ENCODE results near the gene AKR1C8. TPM values are rescaled to one million over a fixed set of nuclear protein-coding genes. Genes with fewer than 3 reads are reported as not detected.
A peak's percentile ranks its signal among the peaks of the same experiment; 100 is the strongest.

The AKR1C8 gene
- total and polyA plus RNA-seq, 2 of the 13 experiments (the other 11 are each of a cell fraction or from before 2014, with no cell fraction given) = 0.12 TPM; not detected in 1

DNA sequence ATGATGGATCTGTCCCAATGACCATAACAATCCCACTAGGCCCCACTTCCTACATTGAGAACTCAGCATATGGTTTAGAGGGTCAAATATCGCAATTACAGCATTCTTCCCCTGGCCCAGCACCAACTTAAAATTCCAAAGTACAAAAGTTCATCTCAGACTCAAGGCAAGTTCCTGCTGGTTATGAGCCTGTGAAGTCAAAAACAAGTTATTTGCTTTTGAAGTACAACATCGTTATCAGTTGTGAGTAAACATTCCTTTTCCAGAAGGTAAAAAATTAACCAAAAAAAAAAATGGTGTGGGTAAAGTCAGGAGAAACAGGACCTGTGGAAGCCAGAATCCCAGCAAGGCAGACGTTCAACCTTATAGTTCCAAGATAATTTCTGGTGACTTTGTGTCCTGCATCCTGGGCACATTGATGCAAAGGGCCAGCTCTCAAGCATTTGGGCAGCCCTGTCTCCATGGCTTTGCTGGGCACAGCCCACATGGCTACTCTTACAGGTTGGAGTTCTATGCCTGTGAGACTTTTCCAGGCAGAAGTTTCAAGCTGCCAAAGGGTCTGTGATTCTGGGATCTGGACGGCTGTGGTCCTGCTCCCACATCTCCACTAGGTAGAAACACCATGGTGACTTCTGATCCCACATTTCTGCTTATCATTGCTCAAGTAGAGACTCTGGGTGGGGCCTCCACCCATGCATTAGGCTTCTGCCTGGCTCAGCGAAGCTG, 37.5 kb downstream of the AKR1C8 start (continued):
- TF ChIP-seq, protein P1, sequence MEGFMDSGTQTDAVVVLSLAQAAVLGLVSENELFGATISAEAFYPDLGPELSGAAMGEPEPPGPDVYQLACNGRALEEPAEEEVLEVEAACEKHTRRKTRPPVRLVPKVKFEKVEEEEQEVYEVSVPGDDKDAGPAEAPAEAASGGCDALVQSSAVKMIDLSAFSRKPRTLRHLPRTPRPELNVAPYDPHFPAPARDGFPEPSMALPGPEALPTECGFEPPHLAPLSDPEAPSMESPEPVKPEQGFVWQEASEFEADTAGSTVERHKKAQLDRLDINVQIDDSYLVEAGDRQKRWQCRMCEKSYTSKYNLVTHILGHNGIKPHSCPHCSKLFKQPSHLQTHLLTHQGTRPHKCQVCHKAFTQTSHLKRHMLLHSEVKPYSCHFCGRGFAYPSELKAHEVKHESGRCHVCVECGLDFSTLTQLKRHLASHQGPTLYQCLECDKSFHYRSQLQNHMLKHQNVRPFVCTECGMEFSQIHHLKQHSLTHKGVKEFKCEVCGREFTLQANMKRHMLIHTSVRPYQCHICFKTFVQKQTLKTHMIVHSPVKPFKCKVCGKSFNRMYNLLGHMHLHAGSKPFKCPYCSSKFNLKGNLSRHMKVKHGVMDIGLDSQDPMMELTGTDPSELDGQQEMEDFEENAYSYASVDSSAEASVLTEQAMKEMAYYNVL (CRISPR knock-in tag; IDR thresholded peaks at IDR 0.05; ENCODE audit: borderline replicate concordance) = peak; percentile 61; the same call in 1 of the 2 replicates
- TF ChIP-seq TSC22D2 (CRISPR knock-in tag; IDR thresholded peaks at IDR 0.05; ENCODE audit: borderline replicate concordance) = 0 out of 2 replicates have a peak, but pooled peaks have one; percentile 3
- TF ChIP-seq SKI (IDR thresholded peaks at IDR 0.05; ENCODE audit: partially characterized antibody) = peak; percentile 68
- TF ChIP-seq U2AF1 (optimal IDR thresholded peaks at IDR 0.05; ENCODE audit: low read depth, low read length) = no peak
- no peak; the same call in 1 of the 2 replicates for TF ChIP-seq ZNF33B (CRISPR knock-in tag; IDR thresholded peaks at IDR 0.05)
- no peak for TF ChIP-seq SMYD3 (CRISPR knock-in tag; IDR thresholded peaks at IDR 0.05)
- TF ChIP-seq, protein P2, sequence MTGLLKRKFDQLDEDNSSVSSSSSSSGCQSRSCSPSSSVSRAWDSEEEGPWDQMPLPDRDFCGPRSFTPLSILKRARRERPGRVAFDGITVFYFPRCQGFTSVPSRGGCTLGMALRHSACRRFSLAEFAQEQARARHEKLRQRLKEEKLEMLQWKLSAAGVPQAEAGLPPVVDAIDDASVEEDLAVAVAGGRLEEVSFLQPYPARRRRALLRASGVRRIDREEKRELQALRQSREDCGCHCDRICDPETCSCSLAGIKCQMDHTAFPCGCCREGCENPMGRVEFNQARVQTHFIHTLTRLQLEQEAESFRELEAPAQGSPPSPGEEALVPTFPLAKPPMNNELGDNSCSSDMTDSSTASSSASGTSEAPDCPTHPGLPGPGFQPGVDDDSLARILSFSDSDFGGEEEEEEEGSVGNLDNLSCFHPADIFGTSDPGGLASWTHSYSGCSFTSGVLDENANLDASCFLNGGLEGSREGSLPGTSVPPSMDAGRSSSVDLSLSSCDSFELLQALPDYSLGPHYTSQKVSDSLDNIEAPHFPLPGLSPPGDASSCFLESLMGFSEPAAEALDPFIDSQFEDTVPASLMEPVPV (CRISPR knock-in tag; IDR thresholded peaks at IDR 0.05) = no peak
- TF ChIP-seq, protein P3, sequence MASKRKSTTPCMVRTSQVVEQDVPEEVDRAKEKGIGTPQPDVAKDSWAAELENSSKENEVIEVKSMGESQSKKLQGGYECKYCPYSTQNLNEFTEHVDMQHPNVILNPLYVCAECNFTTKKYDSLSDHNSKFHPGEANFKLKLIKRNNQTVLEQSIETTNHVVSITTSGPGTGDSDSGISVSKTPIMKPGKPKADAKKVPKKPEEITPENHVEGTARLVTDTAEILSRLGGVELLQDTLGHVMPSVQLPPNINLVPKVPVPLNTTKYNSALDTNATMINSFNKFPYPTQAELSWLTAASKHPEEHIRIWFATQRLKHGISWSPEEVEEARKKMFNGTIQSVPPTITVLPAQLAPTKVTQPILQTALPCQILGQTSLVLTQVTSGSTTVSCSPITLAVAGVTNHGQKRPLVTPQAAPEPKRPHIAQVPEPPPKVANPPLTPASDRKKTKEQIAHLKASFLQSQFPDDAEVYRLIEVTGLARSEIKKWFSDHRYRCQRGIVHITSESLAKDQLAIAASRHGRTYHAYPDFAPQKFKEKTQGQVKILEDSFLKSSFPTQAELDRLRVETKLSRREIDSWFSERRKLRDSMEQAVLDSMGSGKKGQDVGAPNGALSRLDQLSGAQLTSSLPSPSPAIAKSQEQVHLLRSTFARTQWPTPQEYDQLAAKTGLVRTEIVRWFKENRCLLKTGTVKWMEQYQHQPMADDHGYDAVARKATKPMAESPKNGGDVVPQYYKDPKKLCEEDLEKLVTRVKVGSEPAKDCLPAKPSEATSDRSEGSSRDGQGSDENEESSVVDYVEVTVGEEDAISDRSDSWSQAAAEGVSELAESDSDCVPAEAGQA (IDR thresholded peaks at IDR 0.05; ENCODE audit: low read depth) = no peak
- TF ChIP-seq, protein P3 (CRISPR knock-in tag; IDR thresholded peaks at IDR 0.05; ENCODE audit: borderline replicate concordance) = no peak
- TF ChIP-seq, protein P4, sequence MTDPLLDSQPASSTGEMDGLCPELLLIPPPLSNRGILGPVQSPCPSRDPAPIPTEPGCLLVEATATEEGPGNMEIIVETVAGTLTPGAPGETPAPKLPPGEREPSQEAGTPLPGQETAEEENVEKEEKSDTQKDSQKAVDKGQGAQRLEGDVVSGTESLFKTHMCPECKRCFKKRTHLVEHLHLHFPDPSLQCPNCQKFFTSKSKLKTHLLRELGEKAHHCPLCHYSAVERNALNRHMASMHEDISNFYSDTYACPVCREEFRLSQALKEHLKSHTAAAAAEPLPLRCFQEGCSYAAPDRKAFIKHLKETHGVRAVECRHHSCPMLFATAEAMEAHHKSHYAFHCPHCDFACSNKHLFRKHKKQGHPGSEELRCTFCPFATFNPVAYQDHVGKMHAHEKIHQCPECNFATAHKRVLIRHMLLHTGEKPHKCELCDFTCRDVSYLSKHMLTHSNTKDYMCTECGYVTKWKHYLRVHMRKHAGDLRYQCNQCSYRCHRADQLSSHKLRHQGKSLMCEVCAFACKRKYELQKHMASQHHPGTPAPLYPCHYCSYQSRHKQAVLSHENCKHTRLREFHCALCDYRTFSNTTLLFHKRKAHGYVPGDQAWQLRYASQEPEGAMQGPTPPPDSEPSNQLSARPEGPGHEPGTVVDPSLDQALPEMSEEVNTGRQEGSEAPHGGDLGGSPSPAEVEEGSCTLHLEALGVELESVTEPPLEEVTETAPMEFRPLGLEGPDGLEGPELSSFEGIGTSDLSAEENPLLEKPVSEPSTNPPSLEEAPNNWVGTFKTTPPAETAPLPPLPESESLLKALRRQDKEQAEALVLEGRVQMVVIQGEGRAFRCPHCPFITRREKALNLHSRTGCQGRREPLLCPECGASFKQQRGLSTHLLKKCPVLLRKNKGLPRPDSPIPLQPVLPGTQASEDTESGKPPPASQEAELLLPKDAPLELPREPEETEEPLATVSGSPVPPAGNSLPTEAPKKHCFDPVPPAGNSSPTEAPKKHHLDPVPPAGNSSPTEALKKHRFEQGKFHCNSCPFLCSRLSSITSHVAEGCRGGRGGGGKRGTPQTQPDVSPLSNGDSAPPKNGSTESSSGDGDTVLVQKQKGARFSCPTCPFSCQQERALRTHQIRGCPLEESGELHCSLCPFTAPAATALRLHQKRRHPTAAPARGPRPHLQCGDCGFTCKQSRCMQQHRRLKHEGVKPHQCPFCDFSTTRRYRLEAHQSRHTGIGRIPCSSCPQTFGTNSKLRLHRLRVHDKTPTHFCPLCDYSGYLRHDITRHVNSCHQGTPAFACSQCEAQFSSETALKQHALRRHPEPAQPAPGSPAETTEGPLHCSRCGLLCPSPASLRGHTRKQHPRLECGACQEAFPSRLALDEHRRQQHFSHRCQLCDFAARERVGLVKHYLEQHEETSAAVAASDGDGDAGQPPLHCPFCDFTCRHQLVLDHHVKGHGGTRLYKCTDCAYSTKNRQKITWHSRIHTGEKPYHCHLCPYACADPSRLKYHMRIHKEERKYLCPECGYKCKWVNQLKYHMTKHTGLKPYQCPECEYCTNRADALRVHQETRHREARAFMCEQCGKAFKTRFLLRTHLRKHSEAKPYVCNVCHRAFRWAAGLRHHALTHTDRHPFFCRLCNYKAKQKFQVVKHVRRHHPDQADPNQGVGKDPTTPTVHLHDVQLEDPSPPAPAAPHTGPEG (CRISPR knock-in tag; IDR thresholded peaks at IDR 0.05) = 0 out of 2 replicates have a peak, but pooled peaks have one; percentile 61
- peak; percentile 1; the same call in 1 of the 2 replicates for TF ChIP-seq DNMT3B (CRISPR knock-in tag; conservative IDR thresholded peaks at IDR 0.05)
- TF ChIP-seq ZNF577 (CRISPR knock-in tag; IDR thresholded peaks at IDR 0.05; ENCODE audit: borderline replicate concordance, low read depth) = no peak

Measured in HepG2 (cell line).